ENCODE measurements around the gene FBXL20. TPM values are rescaled to one million over a fixed set of nuclear protein-coding genes. Genes with fewer than 3 reads are reported as not detected.

FBXL20 gene
- polyA plus RNA-seq, 1 donor (not counting 4 experiments of a cell fraction or from before 2014, with no cell fraction given), result 4.9 TPM

DNA sequence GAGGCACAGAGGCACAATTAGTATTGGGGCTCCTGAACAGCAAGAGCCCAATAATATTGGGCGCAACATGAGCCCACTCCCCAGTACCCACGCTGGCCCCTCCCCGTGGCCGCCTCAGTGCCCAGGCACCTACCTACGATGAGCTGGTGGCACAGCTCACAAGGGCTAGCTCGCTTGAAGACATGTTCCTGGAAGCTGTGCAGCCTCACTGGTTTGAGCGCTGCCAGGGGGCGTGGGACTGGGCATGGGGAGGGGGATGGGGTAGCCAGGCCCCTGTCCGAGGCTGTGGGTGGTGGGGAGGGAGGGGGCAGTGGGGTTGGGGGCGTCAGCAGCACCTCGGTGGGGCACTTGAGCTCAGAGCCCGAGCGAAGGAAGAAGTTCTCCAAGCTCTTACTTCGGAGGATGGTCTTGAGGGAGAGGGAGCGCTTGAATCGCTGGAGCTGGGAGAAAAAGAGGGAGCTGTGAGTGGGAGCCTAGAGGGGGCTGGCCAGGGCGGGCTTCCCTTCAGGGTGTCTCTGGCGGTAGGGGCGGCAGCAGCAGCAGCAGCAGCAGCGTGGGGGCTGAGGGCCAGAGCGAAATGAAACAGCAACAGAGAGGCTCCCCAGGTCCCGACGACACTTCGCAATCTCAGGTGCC, 183.6 kb downstream of the FBXL20 start:
- Histone ChIP-seq H3K36me3 (ENCODE audit: control insufficient read depth in 2 of 2, extremely low read depth in 1 of 2, insufficient read depth in 2 of 2, low read length in 2 of 2) (no peaks in the 10 kb centered on the region), H3K79me2 (ENCODE audit: control insufficient read depth, insufficient read depth, low read length) (no peaks in the 10 kb centered on the region), H3K9me3 (ENCODE audit: control insufficient read depth, low read depth, low read length) (no peaks in the 10 kb centered on the region), H3K27ac (ENCODE audit: control insufficient read depth, insufficient read depth, low read length) (no peak overlapping the region), H3K27me3 (ENCODE audit: control insufficient read depth, extremely low read depth, insufficient read depth, low read length) (peaks cover 30% of the 10 kb centered on the region), H3K4me1 (ENCODE audit: control insufficient read depth, extremely low read depth, insufficient read depth, low read length) (no peaks in the 10 kb centered on the region), H3K4me3 (ENCODE audit: control insufficient read depth in 2 of 3, extremely low read depth in 1 of 3, insufficient read depth in 2 of 3, low read depth in 1 of 3, low read length in 3 of 3) (no peak overlapping the region), H2AFZ (ENCODE audit: control insufficient read depth, low read length) (no peak overlapping the region), H3K9me1 (ENCODE audit: control insufficient read depth, extremely low read depth, insufficient read depth, low read length) (no peaks in the 10 kb centered on the region), H3K4me2 (ENCODE audit: control insufficient read depth, extremely low read depth, insufficient read depth, low read depth, low read length) (no peak overlapping the region), H3K9ac (ENCODE audit: control insufficient read depth, extremely low read depth, insufficient read depth, low read length) (no peak overlapping the region), H4K20me1 (ENCODE audit: control insufficient read depth, extremely low read depth, insufficient read depth, low read length) (no peaks in the 10 kb centered on the region)
- FAIRE-seq, result no peak
- dilution Hi-C loops (cut with MboI; ENCODE audit: extremely low pct_ligation_motif_present, low sequenced_read_pairs), result no loop called here
- TF ChIP-seq CTCF (optimal IDR thresholded peaks at IDR 0.05 in 1 of 3, IDR thresholded peaks at IDR 0.05 in 1 of 3, conservative IDR thresholded peaks at IDR 0.05 in 1 of 3; ENCODE audit: extremely low read depth in 1 of 3, insufficient read depth in 2 of 3, low read length in 3 of 3) (no peak), EZH2 (IDR thresholded peaks at IDR 0.05; ENCODE audit: low read length) (no peak)
- DNase-seq (ENCODE audit: low read depth, low spot score), result no peak

- dilution Hi-C loops (cut with MboI; ENCODE audit: extremely low pct_ligation_motif_present, low sequenced_read_pairs), result no loop called here
- DNase-seq (ENCODE audit: low read depth, low spot score), result no peak
- Histone ChIP-seq H3K9me1 (ENCODE audit: control insufficient read depth, extremely low read depth, insufficient read depth, low read length) (no peaks in the 10 kb centered on the region), H3K9ac (ENCODE audit: control insufficient read depth, extremely low read depth, insufficient read depth, low read length) (no peak overlapping the region), H3K9me3 (ENCODE audit: control insufficient read depth, low read depth, low read length) (no peaks in the 10 kb centered on the region), H2AFZ (ENCODE audit: control insufficient read depth, low read length) (no peak overlapping the region), H3K4me2 (ENCODE audit: control insufficient read depth, extremely low read depth, insufficient read depth, low read depth, low read length) (no peak overlapping the region), H4K20me1 (ENCODE audit: control insufficient read depth, extremely low read depth, insufficient read depth, low read length) (no peaks in the 10 kb centered on the region), H3K4me3 (ENCODE audit: control insufficient read depth in 2 of 3, extremely low read depth in 1 of 3, insufficient read depth in 2 of 3, low read depth in 1 of 3, low read length in 3 of 3) (no peak overlapping the region), H3K27ac (ENCODE audit: control insufficient read depth, insufficient read depth, low read length) (no peak overlapping the region), H3K79me2 (ENCODE audit: control insufficient read depth, insufficient read depth, low read length) (no peaks in the 10 kb centered on the region), H3K4me1 (ENCODE audit: control insufficient read depth, extremely low read depth, insufficient read depth, low read length) (peaks cover 10% of the 10 kb centered on the region), H3K36me3 (ENCODE audit: control insufficient read depth in 2 of 2, extremely low read depth in 1 of 2, insufficient read depth in 2 of 2, low read length in 2 of 2) (no peaks in the 10 kb centered on the region), H3K27me3 (ENCODE audit: control insufficient read depth, extremely low read depth, insufficient read depth, low read length) (peaks cover 37% of the 10 kb centered on the region)
- TF ChIP-seq EZH2 (IDR thresholded peaks at IDR 0.05; ENCODE audit: low read length) (no peak), CTCF (optimal IDR thresholded peaks at IDR 0.05 in 1 of 3, IDR thresholded peaks at IDR 0.05 in 1 of 3, conservative IDR thresholded peaks at IDR 0.05 in 1 of 3; ENCODE audit: extremely low read depth in 1 of 3, insufficient read depth in 2 of 3, low read length in 3 of 3) (no peak)
- no peak for FAIRE-seq
These were observed 187.6 kb downstream of the FBXL20 start for GRCh38 chr17:39213852-39214251.
